Brain pericyte (primary cell): ENCODE data around the gene C1orf50.
"Not testable (repeated sequence)": the region's sequence is repeated elsewhere in the genome, so short reads cannot be mapped to it uniquely, and the experiment has no call there.

ENCODE experiments used
- DNase-seq: peaks from one replicate; pipeline ENCODE4 v3.0.0-alpha.2; 2012; ENCODE audit warnings: low read depth, low spot score

Gene C1orf50

DNA sequence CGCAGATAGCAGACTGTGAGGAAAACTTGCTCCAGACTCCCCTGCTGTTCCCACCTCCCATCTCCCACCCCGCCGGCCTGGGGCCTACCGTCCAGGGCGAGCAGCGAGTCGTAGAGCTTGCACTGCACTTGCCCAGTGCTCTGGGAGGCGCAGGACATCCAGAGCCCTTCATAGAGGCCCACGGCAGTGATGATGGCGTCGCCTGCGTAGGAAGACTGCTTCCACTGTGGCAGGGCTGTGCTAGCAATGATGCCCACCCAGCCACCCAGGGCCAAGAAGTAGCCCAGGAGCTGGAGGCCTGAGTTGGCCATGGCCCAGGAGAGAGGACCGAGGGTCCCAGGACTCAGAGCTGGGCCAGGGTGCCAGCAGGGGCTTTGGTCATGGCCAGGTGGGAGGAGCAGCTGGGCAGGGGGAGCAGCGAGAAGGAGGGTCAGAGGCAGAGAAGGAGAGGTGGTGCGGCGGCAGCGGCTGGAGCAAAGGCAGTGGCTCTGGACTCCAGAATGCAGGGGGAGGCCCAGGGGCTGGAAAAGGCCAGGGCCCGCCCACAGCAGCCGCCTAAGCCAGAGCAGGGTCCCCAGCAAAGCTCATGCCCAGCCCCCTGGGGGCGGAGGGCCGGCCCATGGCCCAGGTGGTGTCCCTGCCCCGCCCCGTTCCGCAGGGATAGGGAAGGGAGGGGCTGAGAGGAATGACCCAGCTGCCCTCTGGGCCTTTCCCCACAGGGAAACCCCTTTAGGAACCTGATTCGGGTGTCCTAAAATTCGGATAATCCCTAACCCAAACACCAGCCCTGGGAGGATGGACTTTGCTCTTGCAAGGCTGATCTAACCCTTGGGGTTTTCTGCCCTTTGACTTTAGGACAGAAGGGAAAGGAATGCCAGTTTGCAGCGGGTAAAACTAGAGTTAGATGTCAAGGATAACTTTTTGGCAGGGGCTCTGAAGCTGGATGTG is 27.0 kb upstream of the C1orf50 start, which contains the start of gene CLDN19:
CLDN19 (minus strand) TSS at position 484 of the 948 bp plus-strand sequence; CDS start at position 311, 173 bp downstream.
- no peak for DNase-seq

DNA sequence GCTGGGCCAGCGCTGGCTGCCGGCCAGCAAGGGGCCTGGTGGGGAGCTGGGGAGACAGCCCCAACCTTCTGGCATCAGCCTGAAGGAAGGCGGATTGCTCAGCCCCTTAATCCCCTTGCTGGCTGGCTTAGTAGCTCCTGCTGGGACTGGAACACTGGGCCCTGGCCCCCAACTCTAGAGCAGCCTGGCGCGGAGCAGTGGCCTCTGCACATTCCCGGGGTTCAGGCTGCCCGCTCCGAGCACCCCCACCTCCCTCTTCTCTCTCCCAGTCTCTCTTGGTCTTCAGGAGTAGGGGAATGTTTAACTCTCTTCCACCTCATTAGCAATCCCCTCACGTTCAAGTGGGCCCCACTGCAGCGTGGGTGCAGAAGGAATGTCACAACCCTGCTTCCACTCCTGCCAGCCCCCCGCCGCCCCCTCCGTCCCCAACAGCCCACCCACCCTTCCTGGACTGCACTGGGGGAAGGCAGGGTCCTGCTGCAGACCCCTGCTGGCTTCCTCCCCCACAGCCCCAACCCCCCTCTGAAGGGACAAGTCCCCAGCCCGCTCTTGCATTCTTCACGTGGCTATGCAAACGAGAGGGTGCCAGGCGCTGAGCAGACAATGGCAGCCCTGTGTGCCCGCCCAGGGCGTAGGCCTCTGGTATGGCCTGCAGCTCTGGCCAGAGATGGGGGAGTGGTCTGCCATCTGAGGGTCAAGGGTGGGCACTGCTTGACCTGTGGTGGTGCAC is 26.0 kb upstream of the C1orf50 start:
- DNase-seq: no peak

- DNase-seq: no peak
Measured at GRCh38 chr1:42741706-42742105, 25.3 kb upstream of the C1orf50 start.

DNA sequence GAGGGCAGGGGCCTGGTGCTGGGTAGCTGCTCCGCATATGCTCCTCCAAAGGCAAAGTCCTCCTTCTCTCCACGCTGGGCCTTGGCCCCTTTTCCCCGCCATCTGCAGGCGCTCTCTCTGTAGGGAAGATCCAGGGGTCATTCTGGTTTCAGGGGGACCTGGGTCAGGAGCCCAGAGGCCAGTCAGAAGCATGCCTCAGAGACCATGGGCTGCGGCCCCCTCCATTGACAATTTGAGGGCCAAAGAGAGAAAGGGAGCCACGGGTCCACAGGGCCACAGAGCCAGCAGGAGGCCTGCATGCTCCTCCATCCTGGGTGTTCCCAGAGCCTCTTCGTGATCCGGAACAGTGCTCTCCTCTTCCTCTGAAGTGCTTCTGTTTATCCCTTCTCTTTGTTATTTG is 24.9 kb upstream of the C1orf50 start:
- no peak for DNase-seq

GRCh38 chr1:42742617-42743316 is 24.3 kb upstream of the C1orf50 start:
- no peak for DNase-seq

GRCh38 chr1:42743317-42744147 is 23.5 kb upstream of the C1orf50 start:
- DNase-seq: no peak

DNA sequence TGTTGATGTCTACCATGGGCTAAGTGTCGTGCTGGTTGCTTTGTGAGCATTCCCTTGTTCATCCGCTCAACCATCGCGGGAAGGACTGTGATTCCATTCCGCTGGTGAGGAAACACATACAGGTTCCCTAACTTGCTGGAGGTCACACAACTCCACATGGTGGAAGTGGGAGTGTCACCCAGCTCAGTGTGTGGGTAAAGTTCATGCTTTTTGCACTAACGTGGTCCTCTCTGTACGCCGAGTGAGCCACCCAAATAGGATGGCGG is 23.0 kb upstream of the C1orf50 start:
- DNase-seq: no peak

DNA sequence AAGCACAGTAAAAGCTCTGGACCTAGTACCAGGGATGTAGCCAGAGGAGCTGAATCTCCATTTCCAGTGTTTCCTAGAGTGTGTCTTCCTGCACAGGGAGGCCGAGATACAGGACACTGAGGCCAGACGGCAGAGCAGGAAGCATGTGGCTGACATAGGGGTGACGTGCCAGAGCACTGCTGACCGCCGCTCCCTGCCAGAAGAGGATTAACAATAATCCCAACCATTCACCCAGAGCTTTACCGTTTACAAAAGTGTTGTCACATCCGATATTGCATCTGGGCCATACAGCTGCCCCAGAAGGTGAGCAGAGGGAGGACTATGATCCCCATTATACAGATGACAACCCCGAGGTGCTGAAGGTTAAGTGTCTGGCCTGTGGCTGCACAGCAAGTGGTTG is 21.2 kb upstream of the C1orf50 start:
- no peak for DNase-seq

- DNase-seq: no peak
Measured at GRCh38 chr1:42746436-42747105, 20.5 kb upstream of the C1orf50 start.

DNA sequence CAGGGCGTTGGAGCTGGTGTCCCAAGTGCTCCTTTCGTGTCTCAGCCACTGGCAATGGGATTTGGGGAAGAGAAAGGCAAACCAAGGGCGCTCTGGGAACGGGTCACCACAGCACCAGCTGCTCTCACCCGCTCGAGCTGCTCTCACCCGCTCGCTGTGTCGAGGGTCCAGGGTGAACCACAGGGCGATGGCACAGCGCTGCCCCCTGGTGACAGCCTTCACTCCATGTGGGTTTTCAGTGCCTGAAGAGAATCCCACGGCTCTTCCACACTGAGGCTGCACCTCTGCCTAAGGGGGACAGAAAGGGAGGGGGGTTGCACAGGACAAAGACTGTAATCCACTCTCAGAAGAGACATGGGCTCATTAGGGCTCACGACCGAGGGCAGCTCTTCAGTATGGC is 19.9 kb upstream of the C1orf50 start:
- DNase-seq: no peak

DNA sequence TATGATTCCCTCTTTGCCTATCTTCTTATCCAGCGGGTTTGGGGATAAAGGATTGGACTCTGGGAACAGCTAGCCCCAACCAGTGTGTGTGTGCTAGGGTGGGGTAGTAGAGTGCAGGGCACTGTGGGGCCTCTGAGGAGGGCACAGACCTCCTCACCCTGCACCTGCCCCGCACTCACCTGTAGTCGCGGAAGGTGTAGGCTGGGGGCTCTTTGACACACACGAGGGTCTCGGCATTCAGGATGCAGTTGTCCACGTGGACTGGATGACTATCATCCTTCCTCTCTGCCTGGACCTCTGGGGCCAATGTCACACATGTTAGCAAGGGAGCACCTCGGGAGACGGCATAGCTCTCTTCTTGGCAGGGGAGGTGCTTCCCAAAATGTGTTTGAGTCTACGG is 19.0 kb upstream of the C1orf50 start:
- no peak for DNase-seq

- DNase-seq: no peak
Measured at GRCh38 chr1:42748461-42749410, 18.3 kb upstream of the C1orf50 start.

GRCh38 chr1:42750041-42750440 is 17.0 kb upstream of the C1orf50 start:
- DNase-seq: no peak

- DNase-seq: not testable (repeated sequence)
Measured at GRCh38 chr1:42751511-42752070, 15.5 kb upstream of the C1orf50 start.

DNA sequence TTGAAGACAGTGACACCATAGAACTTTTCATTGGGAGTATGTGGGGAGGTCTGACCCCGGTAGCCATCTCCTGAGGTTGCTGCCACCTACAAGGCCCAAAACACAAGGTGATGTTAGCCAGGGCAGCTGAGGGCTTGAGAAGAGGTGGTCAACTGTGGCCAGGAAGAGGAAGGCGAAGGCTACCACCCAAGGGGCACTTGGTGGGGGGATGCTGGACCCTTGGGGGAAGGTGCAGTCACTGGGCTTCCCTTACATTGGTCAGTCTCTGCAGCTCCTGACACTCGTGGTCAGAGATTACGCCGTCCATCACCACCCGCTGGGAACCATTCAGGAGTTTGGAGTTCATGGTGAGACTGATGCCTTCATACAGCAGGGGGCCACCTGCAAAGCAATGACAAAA is 14.8 kb upstream of the C1orf50 start:
- no peak for DNase-seq

GRCh38 chr1:42753070-42753469 is 14.0 kb upstream of the C1orf50 start:
- DNase-seq: no peak

- no peak for DNase-seq
Measured at GRCh38 chr1:42756956-42757891, 9.8 kb upstream of the C1orf50 start.

DNA sequence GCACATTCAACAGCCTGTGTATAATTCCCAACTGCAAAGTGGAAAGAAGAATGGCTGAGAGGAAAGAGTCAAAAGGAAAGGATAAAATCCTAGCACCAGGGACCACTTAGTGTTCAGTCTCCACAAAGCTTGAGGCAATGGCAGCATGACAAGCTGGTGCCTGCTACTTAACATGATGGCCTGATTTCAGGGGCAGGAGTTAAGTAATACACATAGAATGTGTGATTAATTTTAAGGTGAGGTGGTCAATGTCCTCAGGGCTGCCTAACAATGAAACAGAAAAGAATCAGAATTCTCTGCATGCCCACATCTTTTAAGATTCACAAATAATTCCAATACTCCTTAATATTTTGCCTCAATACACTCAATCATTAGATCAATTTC is 9.2 kb upstream of the C1orf50 start:
- DNase-seq: no peak
